Measurements from ENCODE around the gene WDR5. TPM values are rescaled to one million over a fixed set of nuclear protein-coding genes. Genes with fewer than 3 reads are reported as not detected.

Gene WDR5
- total RNA-seq, 1 donor = 19.9 TPM

GRCh38 chr9:134187891-134188385 lies 52.1 kb downstream of the WDR5 start:
- DNase-seq (ENCODE audit: low read depth) = no peak
- no peak for TF ChIP-seq CTCF (IDR thresholded peaks at IDR 0.05; ENCODE audit: insufficient read depth, low read length)
- H3K4me3 ChIP-seq (ENCODE audit: low read depth, low read length) = no peak overlapping the region

- no peak for TF ChIP-seq CTCF (IDR thresholded peaks at IDR 0.05; ENCODE audit: insufficient read depth, low read length)
- H3K4me3 ChIP-seq (ENCODE audit: low read depth, low read length) = no peak overlapping the region
- no peak for DNase-seq (ENCODE audit: low read depth)
Measured at GRCh38 chr9:134188386-134189144, 52.7 kb downstream of the WDR5 start.

GRCh38 chr9:134189145-134189469 lies 53.2 kb downstream of the WDR5 start:
- TF ChIP-seq CTCF (IDR thresholded peaks at IDR 0.05; ENCODE audit: insufficient read depth, low read length) = no peak
- H3K4me3 ChIP-seq (ENCODE audit: low read depth, low read length) = no peak overlapping the region

GRCh38 chr9:134189470-134190231 lies 53.8 kb downstream of the WDR5 start:
- DNase-seq (ENCODE audit: low read depth) = no peak
- H3K4me3 ChIP-seq (ENCODE audit: low read depth, low read length) = no peak overlapping the region
- TF ChIP-seq CTCF (IDR thresholded peaks at IDR 0.05; ENCODE audit: insufficient read depth, low read length) = no peak

More at GRCh38 chr9:134189145-134189469, 53.2 kb downstream of the WDR5 start:
- DNase-seq (ENCODE audit: low read depth) = no peak

- no peak for DNase-seq (ENCODE audit: low read depth)
- TF ChIP-seq CTCF (IDR thresholded peaks at IDR 0.05; ENCODE audit: insufficient read depth, low read length) = no peak
- no peak overlapping the region for H3K4me3 ChIP-seq (ENCODE audit: low read depth, low read length)
Measured at GRCh38 chr9:134190232-134191121, 54.6 kb downstream of the WDR5 start.

- DNase-seq (ENCODE audit: low read depth) = no peak
- no peak overlapping the region for H3K4me3 ChIP-seq (ENCODE audit: low read depth, low read length)
- no peak for TF ChIP-seq CTCF (IDR thresholded peaks at IDR 0.05; ENCODE audit: insufficient read depth, low read length)
Measured at GRCh38 chr9:134191455-134192209, 55.8 kb downstream of the WDR5 start.

All from fibroblast of the aortic adventitia (primary cell).